GM23338 (cell line): ENCODE measurements around the gene ARCN1. TPM values are rescaled to one million over a fixed set of nuclear protein-coding genes. Genes with fewer than 3 reads are reported as not detected.
"Not testable (repeated sequence)": the region's sequence is repeated elsewhere in the genome, so short reads cannot be mapped to it uniquely, and the experiment has no call there.

Experiments used
- ATAC-seq: fragments of 200-7000 bp; cut with Tn5 transposase; 3 replicates; pipeline ENCODE4 v1.9.1; 2020
- DNase-seq: peaks from one replicate; pipeline ENCODE4 v3.0.0-alpha.2; 2015; ENCODE audit warnings: low spot score
- H2AFZ ChIP-seq: fragments of 200-600 bp; sonication (generic); 2 replicates; pipeline ENCODE4 v1.8.0; 2016; ENCODE audit warnings: antibody characterized with exemption, mild to moderate bottlenecking, moderate library complexity
- H3F3A ChIP-seq: fragments of 200-600 bp; sonication (generic); replicated peaks from 2 replicates; pipeline ENCODE4 v1.8.0; 2017; ENCODE audit warnings: antibody characterized with exemption, mixed run types, low read depth
- H3K27ac ChIP-seq: fragments of 200-600 bp; sonication (generic); 2 replicates; pipeline ENCODE4 v1.6.1; 2016; ENCODE audit warnings: low read depth
- H3K27me3 ChIP-seq: fragments of 200-600 bp; sonication (generic); 2 replicates; pipeline ENCODE4 v1.8.0; 2016; ENCODE audit warnings: mild to moderate bottlenecking, mixed run types, moderate library complexity; ENCODE audit not compliant: insufficient read depth
- H3K36me3 ChIP-seq: fragments of 200-600 bp; sonication (generic); 2 replicates; pipeline ENCODE4 v1.8.0; 2016; ENCODE audit warnings: mild to moderate bottlenecking; ENCODE audit not compliant: insufficient read depth
- H3K4me1 ChIP-seq: fragments of 200-600 bp; sonication (generic); 2 replicates; pipeline ENCODE4 v1.8.0; 2016; ENCODE audit warnings: mild to moderate bottlenecking, moderate library complexity; ENCODE audit not compliant: insufficient read depth
- H3K4me2 ChIP-seq: fragments of 200-600 bp; sonication (generic); 2 replicates; pipeline ENCODE4 v1.7.1; 2017; ENCODE audit warnings: mixed run types
- H3K4me3 ChIP-seq: fragments of 200-600 bp; sonication (generic); 2 replicates; pipeline ENCODE4 v1.6.1; 2016; ENCODE audit warnings: mixed run types
- H3K79me2 ChIP-seq: fragments of 200-600 bp; sonication (generic); replicated peaks from 2 replicates; pipeline ENCODE4 v1.8.0; 2017; ENCODE audit warnings: mild to moderate bottlenecking; ENCODE audit not compliant: insufficient read depth
- H3K9me2 ChIP-seq: fragments of 200-600 bp; sonication (generic); 2 replicates; pipeline ENCODE4 v1.8.0; 2017; ENCODE audit not compliant: insufficient read depth
- H4K20me1 ChIP-seq: fragments of 200-600 bp; sonication (generic); replicated peaks from 2 replicates; pipeline ENCODE4 v1.8.0; 2017; ENCODE audit warnings: mild to moderate bottlenecking; ENCODE audit not compliant: insufficient read depth
- H3K27ac Mint-ChIP-seq: 2 replicates; pipeline ENCODE4 v1.8.0; 2020; ENCODE audit warnings: inconsistent platforms, mild to moderate bottlenecking, moderate library complexity, mixed read lengths
- H3K27me3 Mint-ChIP-seq: 3 replicates; pipeline ENCODE4 v1.8.0; 2022; ENCODE audit warnings: low read depth, mild to moderate bottlenecking, moderate library complexity, mixed read lengths, inconsistent platforms; ENCODE audit not compliant: insufficient read depth, poor library complexity
- H3K36me3 Mint-ChIP-seq: 3 replicates; pipeline ENCODE4 v1.8.0; 2021; ENCODE audit warnings: low read depth, mild to moderate bottlenecking, inconsistent platforms, moderate library complexity, mixed read lengths
- H3K4me1 Mint-ChIP-seq: 3 replicates; pipeline ENCODE4 v1.8.0; 2020; ENCODE audit warnings: mild to moderate bottlenecking, inconsistent platforms, mixed read lengths
- H3K4me3 Mint-ChIP-seq: 3 replicates; pipeline ENCODE4 v1.8.0; 2021; ENCODE audit warnings: moderate library complexity, mild to moderate bottlenecking, inconsistent platforms, mixed read lengths
- H3K9me3 Mint-ChIP-seq: 3 replicates; pipeline ENCODE4 v1.8.0; 2020; ENCODE audit warnings: moderate library complexity, mild to moderate bottlenecking, inconsistent platforms, mixed read lengths
- polyA plus RNA-seq: library from polyadenylated mRNA; unstranded; fragments of >200 nt; fragmentation: Nextera tagmentation; extraction: Ambion mirVana; gene quantifications from 2 replicates; pipeline ENCODE4 v1.2.1, GENCODE V29; 2016
- total RNA-seq: library from RNA; depleted of rRNA; stranded (reverse); fragments of >200 nt; shearing (Covaris generic); gene quantifications from 2 replicates; pipeline ENCODE4 v1.2.3, GENCODE V29; 2014
- TF ChIP-seq, protein P1 (sequence below): fragments of 250-450 bp; sonication (Bioruptor Pico); IDR thresholded peaks from 2 replicates; pipeline ENCODE4 v1.5.0; 2020; ENCODE audit warnings: mild to moderate bottlenecking, moderate library complexity
- TF ChIP-seq, protein P2 (sequence below): IDR thresholded peaks from 2 replicates; pipeline ENCODE4 v1.6.1; 2016; ENCODE audit warnings: antibody characterized with exemption

ARCN1 gene
- total and polyA plus RNA-seq, 2 experiments from 2014 or later: 79.9 to 106 TPM

DNA sequence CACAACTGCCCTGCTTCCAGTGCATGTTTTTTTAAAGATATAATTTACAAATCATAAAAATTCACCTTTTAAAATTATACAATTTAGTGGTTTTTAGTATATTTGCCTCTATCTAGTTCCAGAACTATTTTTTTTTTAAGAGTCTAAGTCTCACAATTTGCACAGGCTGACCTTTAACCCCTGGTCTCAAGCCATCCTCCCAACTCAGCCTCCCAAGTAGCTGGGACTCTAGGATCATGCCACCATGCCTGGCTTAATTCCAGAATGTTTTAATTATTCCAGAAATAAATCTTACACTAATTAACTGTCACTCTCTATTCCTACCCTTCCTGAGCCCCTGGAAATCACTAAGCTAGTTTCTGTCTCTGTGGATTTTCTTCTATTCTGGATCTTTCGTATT lies 1.4 kb upstream of the ARCN1 start (continued):
- TF ChIP-seq, protein P1, sequence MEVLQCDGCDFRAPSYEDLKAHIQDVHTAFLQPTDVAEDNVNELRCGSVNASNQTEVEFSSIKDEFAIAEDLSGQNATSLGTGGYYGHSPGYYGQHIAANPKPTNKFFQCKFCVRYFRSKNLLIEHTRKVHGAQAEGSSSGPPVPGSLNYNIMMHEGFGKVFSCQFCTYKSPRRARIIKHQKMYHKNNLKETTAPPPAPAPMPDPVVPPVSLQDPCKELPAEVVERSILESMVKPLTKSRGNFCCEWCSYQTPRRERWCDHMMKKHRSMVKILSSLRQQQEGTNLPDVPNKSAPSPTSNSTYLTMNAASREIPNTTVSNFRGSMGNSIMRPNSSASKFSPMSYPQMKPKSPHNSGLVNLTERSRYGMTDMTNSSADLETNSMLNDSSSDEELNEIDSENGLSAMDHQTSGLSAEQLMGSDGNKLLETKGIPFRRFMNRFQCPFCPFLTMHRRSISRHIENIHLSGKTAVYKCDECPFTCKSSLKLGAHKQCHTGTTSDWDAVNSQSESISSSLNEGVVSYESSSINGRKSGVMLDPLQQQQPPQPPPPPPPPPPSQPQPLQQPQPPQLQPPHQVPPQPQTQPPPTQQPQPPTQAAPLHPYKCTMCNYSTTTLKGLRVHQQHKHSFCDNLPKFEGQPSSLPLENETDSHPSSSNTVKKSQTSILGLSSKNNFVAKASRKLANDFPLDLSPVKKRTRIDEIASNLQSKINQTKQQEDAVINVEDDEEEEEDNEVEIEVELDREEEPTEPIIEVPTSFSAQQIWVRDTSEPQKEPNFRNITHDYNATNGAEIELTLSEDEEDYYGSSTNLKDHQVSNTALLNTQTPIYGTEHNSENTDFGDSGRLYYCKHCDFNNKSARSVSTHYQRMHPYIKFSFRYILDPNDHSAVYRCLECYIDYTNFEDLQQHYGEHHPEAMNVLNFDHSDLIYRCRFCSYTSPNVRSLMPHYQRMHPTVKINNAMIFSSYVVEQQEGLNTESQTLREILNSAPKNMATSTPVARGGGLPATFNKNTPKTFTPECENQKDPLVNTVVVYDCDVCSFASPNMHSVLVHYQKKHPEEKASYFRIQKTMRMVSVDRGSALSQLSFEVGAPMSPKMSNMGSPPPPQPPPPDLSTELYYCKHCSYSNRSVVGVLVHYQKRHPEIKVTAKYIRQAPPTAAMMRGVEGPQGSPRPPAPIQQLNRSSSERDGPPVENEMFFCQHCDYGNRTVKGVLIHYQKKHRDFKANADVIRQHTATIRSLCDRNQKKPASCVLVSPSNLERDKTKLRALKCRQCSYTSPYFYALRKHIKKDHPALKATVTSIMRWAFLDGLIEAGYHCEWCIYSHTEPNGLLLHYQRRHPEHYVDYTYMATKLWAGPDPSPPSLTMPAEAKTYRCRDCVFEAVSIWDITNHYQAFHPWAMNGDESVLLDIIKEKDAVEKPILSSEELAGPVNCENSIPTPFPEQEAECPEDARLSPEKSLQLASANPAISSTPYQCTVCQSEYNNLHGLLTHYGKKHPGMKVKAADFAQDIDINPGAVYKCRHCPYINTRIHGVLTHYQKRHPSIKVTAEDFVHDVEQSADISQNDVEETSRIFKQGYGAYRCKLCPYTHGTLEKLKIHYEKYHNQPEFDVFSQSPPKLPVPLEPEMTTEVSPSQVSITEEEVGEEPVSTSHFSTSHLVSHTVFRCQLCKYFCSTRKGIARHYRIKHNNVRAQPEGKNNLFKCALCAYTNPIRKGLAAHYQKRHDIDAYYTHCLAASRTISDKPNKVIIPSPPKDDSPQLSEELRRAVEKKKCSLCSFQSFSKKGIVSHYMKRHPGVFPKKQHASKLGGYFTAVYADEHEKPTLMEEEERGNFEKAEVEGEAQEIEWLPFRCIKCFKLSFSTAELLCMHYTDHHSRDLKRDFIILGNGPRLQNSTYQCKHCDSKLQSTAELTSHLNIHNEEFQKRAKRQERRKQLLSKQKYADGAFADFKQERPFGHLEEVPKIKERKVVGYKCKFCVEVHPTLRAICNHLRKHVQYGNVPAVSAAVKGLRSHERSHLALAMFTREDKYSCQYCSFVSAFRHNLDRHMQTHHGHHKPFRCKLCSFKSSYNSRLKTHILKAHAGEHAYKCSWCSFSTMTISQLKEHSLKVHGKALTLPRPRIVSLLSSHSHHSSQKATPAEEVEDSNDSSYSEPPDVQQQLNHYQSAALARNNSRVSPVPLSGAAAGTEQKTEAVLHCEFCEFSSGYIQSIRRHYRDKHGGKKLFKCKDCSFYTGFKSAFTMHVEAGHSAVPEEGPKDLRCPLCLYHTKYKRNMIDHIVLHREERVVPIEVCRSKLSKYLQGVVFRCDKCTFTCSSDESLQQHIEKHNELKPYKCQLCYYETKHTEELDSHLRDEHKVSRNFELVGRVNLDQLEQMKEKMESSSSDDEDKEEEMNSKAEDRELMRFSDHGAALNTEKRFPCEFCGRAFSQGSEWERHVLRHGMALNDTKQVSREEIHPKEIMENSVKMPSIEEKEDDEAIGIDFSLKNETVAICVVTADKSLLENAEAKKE (CRISPR knock-in tag): no peak
- TF ChIP-seq, protein P2, sequence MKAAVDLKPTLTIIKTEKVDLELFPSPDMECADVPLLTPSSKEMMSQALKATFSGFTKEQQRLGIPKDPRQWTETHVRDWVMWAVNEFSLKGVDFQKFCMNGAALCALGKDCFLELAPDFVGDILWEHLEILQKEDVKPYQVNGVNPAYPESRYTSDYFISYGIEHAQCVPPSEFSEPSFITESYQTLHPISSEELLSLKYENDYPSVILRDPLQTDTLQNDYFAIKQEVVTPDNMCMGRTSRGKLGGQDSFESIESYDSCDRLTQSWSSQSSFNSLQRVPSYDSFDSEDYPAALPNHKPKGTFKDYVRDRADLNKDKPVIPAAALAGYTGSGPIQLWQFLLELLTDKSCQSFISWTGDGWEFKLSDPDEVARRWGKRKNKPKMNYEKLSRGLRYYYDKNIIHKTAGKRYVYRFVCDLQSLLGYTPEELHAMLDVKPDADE: no peak

- H3K4me1 Mint-ChIP-seq, H3K36me3 ChIP-seq, H3K27ac Mint-ChIP-seq, H3K9me2 ChIP-seq, H3F3A ChIP-seq, H3K27me3 ChIP-seq, H3K36me3 Mint-ChIP-seq, H3K4me1 ChIP-seq, H3K27me3 Mint-ChIP-seq, H3K9me3 Mint-ChIP-seq, H3K27ac ChIP-seq: not testable (repeated sequence)
- ATAC-seq: peak; percentile 20
- peak; percentile 7 for DNase-seq
- Histone ChIP-seq H4K20me1 (peaks cover 35% of the 10 kb centered on the region), H2AFZ (peak overlapping the region; percentile 90), H3K4me3 (peak overlapping the region; percentile 98), H3K79me2 (peaks cover 43% of the 10 kb centered on the region), H3K4me2 (peak overlapping the region; percentile 71)
- peak overlapping the region; percentile 91 for H3K4me3 Mint-ChIP-seq
These were observed 528 bp upstream of the ARCN1 start for GRCh38 chr11:118571701-118572060.
